NCI-H1930 (cell line): ENCODE measurements around the gene GLYR1.

Experiments used
- DNase-seq, 2 experiments: peaks; one replicate each; lab custom pipeline; 2025; lab: John Stamatoyannopoulos, UW

Gene GLYR1

GRCh38 chr16:4806280-4806679 is 40.8 kb downstream of the GLYR1 start:
- DNase-seq, result no peak

DNA sequence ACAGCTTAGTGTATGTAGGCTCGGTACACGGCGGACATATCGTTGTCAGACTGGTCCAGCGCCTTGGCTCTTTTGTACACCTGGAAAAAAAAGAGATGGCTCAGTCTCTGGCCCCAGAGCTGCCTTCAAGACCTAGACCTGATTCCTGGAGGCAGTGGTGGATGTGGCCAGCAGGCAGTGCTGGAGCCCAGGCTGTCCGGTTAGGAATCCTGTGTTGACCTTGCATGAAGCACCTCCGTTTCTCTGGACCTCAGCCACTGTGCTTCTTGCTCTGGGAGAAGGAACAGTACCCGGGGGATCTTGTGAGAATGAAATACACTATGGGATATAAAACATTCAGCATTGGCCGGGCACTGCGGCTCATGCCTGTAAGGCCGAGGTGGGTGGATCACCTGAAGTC is 41.9 kb downstream of the GLYR1 start:
- DNase-seq, result no peak

- no peak for DNase-seq
Observed at GRCh38 chr16:4803898-4804762, 43.0 kb downstream of the GLYR1 start.

- no peak for DNase-seq
Observed at GRCh38 chr16:4803401-4803844, 43.7 kb downstream of the GLYR1 start.

DNA sequence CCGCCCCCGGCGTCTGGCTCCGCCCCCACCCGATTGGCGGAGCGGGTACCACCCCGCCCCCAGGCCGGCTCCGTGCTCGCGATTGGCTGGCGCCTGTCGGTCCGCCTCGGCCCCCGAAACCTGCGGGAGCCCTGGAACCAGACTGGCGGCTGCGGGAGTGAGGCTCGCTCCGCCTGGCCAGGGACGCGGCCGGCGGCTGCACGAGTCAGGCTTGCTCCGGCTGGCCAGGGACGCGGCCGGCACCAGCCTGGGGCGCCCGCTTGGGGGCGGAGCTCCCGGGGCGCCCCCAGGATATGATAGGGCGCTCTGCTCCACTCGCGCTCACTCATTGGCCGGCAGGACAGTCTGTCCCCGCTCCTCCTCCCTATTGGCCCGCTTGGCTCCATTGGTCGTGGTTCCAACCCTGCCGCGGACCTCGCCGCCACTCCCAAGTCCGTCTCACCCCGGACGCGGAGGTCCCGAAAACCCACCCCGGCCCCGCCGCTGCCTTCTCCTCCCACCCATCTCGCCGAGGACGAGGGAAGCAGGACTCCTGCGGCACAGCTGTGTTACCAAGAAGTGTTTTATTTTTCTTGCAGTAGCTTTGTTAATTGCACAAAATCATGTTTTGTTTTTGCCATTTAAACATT is 44.3 kb downstream of the GLYR1 start:
- peak; percentile 90 to 96 for DNase-seq

DNA sequence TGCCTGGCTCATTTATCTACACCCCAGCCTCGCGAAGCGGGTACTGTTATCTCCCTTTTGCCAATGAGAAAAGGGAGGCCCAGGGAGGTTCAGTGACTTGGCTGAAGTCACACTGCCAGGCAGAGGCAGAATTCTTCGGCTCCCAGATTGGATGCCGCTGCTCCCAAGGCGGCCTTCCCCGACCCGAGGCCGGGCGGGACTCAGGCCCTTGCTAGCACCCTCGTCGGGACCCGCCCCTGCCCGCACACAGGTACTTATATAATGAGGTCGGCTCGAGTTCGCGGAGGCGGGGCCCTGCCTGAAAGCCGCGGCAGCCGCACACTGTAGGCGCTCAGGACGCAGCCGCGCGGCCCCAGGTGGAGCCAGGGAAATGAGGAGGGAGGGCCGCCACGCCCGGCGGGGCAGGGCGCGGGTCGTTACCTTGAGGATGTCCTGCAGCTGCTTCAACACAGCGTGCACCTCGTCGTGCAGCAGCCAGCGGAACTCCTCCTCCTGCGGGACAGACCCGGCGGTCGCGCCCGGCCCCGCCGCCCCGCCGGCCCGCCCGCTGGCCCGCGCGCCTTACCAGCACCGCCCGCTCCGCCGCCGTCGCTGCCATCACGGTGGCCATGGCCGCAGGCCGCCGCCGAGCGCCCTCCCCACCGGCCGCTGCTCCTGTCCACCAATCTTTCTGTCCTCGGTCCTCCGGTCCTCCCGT is 45.0 kb downstream of the GLYR1 start, which contains the start of gene ROGDI:
TSS of gene ROGDI (minus strand) at position 672 of the 697 bp plus-strand sequence. CDS start at position 610, 62 bp downstream.
- peak; percentile 83 to 87 for DNase-seq

DNA sequence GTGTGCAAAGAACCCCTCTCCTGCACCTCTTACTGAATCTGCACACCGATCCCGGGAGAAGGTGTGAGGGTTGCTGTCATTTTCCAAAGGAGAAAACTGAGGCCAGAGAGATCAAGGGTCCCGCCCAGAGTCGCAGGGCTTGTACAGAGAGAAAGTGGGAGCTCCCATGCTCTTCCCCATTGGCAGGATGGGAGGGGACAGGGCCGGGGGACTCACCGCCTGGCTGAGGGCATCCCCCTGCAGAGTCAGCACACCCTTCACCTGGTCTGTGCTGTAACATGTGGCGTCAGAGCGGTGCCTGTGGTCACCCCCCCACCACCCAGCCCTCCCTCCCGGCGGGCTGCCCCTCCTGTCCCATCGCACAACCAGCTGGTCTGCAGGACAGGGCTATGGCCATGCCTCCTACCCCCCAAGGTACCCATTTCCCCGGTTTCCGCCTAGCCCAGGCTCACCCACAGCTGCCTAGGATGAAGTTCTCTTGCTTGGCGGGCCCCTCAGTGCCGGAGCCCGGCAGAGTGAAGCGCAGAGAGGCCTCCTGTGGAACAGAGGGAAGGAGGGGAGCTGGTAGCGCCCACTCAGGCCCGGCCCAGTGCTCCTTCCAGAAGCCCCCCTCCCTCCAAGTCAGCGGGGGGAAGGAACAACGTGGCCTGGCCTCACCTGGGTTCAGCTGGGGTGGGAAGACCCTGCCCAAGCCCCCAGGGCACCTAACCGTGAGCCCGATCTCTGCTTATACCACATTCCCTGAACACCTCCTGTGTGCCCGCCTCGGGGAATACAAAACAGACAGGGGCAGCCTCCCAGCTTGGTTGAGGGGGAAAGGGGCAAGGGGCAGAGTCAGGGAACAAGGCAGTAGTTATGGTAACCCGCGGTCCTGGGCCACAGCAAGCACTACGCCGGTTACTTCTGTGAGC is 45.8 kb downstream of the GLYR1 start:
- DNase-seq, result no peak

DNA sequence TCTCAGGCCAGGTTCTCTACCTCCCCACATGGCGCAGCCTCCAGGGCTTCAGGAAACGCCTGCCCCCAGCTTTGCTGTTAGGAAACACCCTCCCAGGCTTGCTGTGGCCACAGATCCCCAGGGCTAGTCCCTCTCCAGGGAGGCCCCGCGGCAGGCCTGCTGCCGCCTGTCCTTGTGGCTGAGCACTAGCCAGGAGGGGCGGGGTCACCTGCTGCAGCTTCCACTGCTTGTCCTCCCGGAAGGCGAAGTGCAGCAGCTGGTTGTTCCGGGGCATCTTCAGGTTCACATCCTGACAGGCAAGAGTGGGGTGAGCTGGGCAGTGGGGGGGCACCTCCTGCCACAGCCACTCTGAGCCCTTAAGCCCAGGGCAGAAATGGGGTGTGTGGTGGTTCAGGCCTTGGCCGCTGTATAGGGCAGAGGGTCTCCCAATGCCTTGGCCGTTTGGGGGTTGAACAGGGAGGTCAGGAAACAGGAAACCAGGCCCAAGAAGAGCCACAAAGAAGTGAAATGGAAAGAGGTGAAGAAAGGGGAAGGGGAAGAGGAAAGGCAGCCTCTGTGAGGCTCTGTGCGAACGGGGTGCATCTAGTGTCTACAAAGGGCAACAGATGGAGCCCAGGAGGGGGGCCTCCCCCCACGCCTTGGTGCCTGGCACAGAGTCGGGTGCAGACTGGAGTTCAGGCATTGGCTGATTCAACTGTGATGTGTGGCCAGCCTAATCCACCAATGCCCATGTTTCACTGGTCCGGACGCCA is 46.6 kb downstream of the GLYR1 start:
- DNase-seq, result no peak

DNA sequence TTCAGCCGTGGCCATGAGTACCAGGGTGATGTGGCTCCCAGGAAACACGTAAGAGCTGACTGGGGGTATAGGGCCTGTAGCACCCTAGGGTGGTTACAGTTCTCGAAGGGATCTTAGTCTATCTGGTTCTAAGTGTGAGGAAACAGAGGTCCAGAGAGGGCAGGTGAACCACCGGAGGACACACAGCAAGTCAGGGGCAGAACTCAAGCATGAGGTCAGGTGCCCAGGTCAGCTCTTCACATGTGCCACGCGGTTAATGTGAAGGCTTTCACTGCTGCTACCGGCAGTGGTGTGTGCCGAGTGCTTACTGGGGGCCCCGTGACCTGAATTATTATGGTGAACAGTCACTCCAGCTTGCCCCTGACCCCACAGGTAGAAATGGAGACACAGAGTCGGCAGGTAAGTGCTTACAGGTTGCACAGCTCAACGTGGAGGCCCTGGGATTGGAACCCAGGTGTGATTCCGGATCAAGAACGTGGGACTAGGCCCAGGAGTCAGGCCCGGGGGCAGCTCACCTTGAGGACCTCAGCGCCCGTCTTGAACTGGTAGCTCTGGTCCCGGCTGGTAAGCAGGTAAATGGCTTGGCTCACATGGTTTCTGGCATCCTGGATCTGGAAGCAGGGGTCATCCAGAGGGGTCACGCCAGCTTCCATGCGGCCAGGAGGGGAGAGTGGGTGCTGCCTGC is 47.8 kb downstream of the GLYR1 start:
- DNase-seq, result no peak

DNA sequence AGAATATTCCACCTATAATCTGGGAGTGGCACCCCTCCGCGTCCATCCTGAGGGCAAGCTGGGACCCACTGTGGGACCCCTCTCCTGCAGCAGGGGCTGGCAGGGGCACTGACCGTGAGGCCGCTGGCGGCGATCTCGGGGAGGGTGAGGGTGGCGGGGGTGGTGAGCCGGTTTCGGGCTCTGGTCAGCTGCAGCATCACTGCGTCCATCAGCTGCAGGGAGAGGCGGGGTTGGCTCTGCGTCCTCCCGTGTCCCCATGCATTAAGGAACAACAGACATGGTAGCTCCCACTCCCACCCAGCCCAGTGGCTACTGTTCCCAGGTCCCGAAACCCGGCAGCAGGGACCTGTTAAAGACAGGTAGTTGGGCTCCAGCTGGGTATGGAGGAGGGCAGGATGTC is 48.6 kb downstream of the GLYR1 start:
- no peak for DNase-seq

DNA sequence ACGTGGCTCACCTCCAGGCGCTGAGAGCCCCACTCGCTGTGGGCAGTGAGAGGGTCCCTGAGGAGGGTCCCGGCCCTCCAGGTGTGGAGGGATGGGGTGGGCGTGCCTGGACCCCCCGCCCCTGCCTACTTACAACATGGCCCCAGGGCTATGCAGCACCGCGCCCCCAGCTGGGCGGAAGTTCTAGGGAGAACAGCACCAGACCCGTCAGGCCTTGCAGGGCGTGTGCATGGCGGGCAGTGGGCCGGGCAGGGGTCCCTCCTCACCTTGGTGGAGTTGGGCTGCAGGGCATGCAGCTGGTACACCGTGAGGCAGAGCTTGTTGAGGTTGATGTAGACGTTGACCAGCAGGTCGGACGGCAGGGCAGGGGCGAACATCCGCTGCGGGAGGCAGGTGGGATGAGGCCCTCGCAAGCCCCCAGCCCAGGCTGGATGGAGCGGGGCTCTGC is 49.3 kb downstream of the GLYR1 start:
- DNase-seq, result no peak

DNA sequence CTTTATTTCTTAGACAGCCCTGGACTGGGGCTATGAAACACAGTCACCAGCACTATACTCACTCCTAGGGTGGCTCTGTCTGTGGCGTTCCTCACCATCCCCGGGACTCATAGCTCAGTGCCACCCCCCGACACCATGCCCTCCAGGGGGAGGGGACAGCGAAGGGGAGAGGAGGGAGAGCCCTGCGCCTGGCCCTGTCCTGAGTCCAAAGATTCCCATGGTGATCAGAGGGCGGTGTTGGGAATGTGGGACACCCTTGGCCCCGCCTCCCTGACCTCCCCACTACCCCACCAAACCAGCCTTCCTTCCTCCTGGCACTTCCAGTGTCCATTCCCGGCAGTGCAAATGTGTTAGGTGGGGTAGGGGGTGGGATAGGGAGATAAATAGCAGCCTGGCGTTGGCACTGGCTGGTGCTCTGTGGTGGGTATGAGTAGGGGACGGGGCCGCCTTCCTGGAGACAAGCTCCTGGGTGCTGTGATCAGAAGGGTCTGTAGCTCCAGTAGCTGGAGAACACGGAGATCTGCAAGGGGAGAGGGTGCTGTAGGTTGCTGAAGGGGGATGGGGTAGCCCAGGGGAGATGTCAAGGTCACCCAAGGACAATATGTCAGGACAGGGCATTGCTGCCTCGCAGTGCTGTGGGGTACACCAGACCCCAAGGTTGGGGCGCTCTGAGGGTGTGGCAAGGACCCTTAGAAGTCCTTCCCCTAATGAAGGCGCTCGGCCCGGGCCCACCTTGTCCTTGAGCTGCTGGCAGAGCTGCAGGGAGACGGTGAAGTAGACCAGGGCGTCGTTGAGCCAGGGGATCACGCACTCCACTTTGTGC is 49.9 kb downstream of the GLYR1 start:
- no peak for DNase-seq

- DNase-seq, result no peak
Observed at GRCh38 chr16:4795828-4796572, 51.1 kb downstream of the GLYR1 start.

GRCh38 chr16:4795181-4795827 is 51.8 kb downstream of the GLYR1 start, which contains the start of gene SMIM22:
TSS of gene SMIM22 (plus strand) at chr16:4795369. CDS start at chr16:4795735, 366 bp downstream.
- DNase-seq, result no peak

DNA sequence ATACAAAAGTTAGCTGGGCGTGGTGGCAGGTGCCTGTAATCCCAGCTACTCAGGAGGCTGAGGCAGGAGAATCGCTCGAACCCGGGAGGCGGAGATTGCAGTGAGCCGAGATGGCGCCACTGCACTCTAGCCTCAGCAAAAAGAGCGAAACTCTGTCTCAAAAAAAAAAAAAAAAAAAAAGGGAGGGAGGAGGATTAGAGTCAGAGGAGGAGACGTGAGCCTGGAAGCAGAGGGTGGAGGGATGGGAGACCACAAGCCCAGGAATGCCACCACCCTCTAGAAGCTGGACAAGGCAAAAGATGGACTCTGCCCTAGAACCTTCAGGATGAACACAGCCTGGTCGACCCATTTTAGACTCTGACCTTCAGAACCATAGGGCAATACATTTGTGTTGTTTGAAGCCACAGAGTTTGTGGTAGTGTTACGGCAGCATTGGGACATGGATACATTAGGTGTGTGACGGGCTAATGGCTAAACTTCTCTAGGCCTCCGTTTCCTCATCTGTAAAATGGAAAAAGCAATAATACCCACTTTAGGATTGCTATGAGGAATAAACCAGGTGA is 54.1 kb downstream of the GLYR1 start:
- DNase-seq, result no peak

DNA sequence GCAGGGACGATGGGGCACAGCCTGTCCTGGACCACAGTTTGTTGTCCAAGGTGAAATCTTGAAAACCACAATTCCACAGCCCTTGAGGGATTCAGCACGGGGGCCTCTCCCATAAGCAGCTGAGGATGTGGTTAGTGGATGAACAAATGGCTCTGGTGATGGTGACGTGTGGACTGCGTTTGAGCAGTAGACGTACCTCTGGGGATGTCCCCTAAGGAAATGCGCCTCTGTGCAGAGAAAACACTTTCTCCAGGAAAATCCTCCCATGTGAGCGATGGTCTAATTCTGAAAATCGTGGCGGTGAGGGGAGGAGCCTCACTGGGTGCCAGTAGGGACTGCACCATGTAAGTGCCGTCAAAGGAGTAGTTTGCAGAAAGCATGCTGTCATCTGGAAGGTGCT is 56.2 kb downstream of the GLYR1 start:
- DNase-seq, result no peak

DNA sequence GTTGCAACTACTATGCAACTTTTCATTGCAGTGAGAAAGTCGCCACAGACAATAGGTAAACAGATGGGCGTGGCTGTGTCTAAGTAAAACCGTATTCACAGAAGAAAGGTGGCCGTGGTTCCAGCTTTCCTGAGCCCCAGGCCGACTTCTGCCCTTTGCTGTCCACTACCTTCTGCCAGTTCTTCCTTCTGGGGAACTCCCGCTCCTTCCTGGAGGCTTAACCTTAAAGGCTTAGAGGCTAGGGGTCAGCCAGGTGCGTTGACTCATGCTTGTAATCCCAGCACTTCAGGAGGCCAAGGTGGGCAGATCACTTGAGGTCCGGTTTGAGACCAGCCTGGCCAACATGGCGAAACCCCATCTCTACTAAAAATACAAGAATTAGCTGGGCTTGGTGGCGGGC is 56.8 kb downstream of the GLYR1 start:
- DNase-seq, result no peak

DNA sequence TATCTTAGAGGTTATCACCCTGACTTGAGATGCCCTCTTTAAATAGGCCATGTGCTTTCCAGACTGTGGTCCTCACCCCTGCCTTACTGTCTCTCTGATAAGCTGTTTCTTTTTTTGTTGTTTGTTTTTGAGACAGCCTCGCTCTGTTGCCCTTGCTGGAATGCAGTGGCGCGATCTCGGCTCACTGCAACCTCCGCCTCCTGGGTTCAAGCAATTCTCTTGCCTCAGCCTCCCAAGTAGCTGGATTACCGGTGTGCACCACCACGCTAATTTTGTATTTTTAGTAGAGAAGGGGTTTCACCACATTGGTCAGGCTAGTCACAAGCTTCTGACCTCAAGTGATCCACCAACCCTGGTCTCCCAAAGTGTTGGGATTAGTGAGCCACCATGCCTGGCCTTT is 58.2 kb downstream of the GLYR1 start:
- DNase-seq, result no peak
